ENCODE data around the gene EPB41L2.

DNA sequence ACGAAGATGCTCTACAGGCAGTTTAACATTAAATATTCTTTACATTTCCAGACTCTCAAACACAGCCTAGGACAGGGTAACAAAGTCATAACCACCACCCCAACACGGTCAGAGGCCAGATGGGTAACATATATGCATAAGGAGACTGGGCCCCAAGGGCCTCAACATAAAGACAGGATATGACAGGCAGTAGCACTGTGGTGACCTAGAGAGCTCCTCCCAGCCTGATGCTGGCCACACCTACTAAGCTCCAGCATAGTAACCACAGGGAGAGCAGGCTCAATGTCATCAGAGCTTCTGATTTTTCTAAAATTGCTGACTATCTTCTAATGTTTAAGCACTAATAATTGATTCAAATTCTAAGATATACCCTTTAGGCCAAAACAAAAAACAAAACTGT lies 214.1 kb downstream of the EPB41L2 start:
- TF ChIP-seq, protein P1, sequence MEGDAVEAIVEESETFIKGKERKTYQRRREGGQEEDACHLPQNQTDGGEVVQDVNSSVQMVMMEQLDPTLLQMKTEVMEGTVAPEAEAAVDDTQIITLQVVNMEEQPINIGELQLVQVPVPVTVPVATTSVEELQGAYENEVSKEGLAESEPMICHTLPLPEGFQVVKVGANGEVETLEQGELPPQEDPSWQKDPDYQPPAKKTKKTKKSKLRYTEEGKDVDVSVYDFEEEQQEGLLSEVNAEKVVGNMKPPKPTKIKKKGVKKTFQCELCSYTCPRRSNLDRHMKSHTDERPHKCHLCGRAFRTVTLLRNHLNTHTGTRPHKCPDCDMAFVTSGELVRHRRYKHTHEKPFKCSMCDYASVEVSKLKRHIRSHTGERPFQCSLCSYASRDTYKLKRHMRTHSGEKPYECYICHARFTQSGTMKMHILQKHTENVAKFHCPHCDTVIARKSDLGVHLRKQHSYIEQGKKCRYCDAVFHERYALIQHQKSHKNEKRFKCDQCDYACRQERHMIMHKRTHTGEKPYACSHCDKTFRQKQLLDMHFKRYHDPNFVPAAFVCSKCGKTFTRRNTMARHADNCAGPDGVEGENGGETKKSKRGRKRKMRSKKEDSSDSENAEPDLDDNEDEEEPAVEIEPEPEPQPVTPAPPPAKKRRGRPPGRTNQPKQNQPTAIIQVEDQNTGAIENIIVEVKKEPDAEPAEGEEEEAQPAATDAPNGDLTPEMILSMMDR (IDR thresholded peaks at IDR 0.05): no peak
- TF ChIP-seq POLR2AphosphoS5 (IDR thresholded peaks at IDR 0.05): no peak
